HG02840 (cell line): ENCODE measurements around the gene HPSE2.
"Not testable (repeated sequence)": the region's sequence is repeated elsewhere in the genome, so short reads cannot be mapped to it uniquely, and the experiment has no call there.

Experiments used
- ATAC-seq: cut with Tn5 transposase; IDR thresholded peaks from one replicate; pipeline ENCODE4 v1.9.1; 2021; ENCODE audit warnings: mild to moderate bottlenecking, moderate library complexity, moderate number of reproducible peaks; ENCODE audit not compliant: unreplicated experiment, low FRiP score

HPSE2 gene

DNA sequence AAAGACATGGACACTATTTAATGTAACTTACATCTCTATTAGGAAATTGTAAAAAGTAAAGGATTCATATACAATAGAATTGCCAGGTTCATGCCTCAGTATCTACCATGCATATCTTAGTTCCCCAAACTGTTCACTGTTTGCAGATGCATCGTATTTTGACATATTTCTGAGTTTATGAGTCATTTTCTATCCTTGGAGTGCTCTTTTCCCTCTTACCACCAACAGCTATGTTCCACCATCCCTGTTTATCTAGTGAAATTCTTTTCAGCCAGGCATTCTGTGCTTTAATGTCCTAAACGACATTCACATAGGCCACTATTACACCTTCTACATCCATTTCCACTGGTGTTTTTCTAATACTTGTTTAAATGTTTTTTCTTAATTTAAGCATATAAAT lies 649.6 kb downstream of the HPSE2 start:
- no peak for ATAC-seq

DNA sequence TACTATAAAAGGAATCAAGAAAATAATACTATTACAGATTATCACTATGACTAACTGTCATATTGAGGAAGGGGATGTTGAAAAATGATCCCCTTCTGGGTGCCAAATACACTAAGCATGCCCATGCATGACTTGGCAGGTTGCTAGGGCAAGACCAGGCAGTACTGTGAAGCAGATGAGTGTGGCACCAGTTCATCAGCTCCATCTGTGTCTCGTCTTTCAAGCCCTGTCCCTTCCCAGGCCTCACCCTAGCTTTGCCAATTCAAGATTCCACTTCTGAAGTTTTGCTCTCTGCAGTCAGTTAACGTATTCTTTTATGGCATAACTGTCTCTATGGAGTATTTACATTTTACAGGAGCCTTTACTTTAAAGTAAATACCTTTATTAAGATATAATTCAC lies 653.3 kb downstream of the HPSE2 start:
- no peak for ATAC-seq

DNA sequence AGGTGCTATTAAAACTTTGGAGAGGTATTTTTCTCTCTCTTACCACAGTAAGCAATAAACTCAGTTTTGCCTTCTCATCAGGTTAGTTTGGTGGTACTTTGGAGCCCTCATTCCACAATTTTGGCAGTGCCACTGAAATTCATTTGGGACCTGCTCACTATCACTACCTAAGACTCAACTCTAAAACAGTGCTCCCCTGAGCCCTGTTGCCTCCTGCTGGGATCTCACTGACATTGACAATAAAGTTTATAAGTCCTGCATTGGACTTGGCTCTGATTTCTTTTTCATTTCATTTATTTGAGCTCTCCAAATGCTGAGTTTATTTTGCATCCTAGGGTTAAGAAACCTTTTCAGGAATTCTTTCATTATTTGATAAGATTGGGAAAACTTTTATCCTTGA lies 658.1 kb downstream of the HPSE2 start:
- ATAC-seq, result no peak

DNA sequence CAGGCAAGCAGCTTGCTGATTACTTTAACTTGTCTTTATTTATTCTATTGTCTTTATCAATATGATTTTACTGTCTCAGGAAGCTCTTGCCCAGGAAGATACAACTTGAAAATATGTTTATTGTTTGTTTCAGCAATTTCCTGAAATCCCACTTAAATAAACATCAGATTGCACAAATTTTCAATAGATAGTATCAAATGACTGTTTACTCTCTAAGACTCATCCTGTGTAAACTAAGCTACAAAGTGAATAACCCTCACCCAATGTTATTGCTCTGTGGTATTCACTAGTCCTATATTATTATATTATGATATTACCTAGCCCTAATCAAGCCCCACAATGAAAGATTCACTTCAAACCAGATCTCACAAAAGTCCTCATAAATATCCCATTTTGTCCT lies 658.5 kb downstream of the HPSE2 start:
- ATAC-seq, result no peak

DNA sequence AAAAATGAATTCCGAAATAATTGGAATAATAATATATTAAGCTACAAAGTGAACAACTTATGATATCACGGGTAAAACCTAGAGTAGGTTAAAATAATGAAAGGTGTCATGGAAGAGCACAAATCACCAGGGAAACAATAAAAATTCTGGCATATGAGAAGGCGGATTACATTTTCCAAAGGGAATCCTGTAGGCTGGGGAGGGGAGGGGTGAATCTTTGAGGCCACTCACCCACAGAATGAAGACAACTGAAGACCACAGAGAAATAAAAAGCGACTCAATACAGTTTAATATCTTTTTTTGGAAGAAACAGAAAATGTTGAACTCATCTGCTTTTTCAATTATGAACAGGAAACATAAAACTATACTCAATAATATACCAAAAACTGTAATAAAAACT lies 659.6 kb downstream of the HPSE2 start:
- no peak for ATAC-seq

DNA sequence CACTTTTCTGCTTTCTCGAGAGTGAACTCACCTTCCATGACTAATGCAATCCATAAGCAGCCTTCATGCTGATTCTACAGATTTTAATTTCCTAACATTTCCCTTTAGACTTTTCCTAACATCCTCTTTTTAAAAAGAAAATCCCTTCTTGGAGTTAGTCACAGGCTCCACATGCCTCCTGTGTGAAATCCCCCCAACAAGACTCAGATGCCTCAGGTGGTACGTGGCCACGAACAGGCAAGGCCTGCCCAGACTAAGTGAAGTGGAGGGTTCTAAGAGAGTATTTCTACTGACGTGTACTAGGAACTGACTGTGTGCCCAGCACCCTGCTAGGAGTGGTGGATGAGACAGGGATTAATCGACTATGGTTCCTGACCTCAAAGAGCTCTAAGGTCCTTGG lies 663.1 kb downstream of the HPSE2 start:
- no peak for ATAC-seq

DNA sequence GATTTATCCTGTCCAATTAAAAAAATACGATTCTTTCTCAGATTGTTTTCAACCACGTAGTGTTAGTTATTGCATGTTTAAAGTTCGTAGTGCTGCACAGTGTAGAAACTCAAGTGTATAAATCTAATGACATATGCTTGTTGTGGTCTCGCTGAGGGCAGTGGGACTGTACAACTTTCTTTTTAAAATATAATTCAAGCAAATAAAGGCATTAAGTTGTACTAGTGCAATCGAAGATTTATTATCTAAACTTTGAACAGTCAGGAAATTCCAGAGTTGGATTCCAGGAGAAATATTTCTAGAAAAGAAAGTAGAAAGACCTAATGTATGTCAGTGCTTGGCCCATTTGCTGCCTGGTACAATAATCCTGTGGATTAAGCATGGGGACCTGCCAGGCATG lies 664.8 kb downstream of the HPSE2 start:
- no peak for ATAC-seq

DNA sequence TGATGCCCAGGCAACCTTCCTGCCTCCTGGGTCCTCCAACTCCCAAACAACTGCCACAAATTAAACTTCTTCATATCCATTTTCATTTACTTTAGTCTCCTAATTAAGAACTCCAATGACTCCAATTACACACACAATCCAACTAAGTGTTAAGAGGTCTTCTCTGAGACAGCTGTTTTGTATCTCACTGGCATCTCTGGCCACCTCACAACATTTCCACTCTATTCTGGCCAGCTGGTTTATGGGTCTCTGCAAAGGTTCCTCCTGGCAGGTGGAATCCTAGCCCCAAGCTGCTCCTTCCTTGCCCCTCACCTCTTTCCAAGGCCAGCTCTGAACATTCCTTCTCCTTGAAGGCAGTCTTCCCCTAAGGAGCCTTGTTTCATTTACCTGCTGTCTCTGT lies 665.8 kb downstream of the HPSE2 start:
- no peak for ATAC-seq

DNA sequence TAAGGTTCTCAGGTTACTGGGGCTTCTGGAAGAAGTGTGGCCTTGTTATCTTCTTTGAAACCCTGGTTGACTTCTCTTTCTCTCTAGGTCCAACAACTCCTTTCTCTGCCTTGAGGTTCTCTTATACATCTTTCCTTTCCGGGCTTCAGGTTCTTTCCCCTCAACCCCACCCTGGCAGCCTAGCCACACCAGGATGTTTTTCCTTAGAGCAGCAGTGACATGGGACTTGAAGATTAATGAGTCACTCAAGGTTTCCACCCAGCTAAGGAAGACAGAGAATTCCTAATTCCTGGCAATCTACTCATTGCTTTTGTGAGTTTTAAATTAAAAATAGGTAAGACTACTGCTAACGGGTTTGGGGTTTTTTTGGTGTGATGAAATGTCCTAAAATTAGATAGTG lies 667.1 kb downstream of the HPSE2 start:
- no peak for ATAC-seq

DNA sequence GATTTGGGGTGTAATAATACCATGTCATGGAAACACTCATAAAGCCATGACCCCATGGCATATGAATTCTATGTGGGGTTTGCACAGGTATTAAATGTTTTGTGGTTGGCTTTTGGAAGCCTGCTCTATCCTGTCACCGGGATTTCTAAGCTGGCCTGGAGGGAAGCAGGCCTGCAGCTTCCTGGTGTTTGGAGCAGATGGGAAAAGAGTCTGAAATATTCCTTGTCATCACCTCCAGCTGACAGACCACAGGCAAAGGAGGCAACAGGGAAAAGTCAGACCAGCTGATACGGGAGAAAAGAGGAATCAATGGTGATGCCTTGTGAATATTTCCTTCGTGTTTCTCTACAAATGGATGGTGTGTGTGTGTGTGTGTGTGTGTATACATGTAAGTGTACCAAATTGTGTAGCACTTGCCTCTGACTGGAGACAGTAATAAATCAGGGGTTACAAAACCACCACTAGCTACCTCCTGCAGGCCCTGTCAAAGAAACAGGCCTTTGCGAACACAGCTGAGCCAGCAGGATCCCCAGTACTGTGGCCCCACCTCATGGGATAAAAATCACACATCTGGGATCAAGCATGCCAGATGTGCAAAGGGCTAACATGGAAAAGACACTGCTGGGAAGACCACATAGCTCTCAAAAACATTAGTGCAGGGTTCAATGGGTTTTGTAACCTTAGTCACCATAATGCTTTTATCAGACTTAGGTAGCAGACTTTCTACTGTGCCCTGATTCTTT lies 668.1 kb downstream of the HPSE2 start:
- ATAC-seq, result no peak

DNA sequence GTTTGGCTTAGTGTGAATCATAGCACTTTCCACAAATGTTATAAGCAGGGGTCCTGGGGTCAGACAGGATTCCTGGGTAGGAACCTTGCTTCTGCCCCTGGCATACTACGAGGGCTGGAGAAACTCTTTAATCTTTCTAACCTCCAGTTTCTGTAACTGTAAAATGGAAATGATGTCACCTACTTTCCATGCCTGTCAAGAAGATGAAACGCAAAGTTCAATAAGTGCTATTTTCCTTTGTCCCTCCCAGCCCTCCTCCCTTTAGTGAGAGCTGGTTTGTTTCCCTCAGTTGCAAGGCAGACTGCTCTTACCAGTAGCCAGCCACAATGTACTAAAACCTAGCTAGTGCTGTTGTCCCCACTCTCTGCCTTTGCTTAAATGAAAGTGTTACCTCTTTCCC lies 671.8 kb downstream of the HPSE2 start:
- no peak for ATAC-seq

DNA sequence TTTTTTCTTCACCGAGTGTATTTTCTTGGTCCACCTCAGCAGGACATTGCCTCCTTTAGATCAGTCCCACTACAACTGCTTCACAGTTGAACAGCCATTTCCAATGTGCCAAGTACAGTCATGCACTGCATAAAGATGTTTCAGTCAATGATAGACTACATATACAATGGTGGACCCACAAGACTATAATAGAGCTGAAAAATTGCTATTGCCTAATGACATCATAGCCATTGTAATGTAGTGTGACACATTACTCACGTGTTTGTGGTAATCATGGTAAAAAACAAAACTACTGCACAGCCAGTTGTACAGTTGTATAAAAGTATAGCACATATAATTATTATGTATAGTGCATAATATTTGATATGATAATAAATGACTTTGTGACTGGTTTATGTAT lies 675.1 kb downstream of the HPSE2 start:
- ATAC-seq, result no peak

DNA sequence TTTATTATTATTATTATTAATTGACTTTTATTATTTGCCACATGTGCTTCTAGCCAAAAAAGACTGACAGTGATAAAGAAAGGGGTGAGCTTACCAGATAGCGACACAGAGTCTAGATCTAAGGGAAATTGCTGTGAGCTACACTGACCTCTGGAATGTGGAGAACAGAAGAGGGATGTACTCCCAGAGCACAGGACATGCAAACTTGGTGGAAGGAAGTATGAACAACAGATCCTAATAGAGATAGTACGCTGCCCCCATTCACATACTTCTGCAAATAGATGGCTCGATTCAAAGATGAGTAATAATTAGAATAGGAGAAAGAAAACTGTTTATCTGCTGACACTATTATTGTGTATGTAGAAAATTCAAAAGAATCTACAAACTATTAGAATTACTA lies 679.6 kb downstream of the HPSE2 start:
- no peak for ATAC-seq

DNA sequence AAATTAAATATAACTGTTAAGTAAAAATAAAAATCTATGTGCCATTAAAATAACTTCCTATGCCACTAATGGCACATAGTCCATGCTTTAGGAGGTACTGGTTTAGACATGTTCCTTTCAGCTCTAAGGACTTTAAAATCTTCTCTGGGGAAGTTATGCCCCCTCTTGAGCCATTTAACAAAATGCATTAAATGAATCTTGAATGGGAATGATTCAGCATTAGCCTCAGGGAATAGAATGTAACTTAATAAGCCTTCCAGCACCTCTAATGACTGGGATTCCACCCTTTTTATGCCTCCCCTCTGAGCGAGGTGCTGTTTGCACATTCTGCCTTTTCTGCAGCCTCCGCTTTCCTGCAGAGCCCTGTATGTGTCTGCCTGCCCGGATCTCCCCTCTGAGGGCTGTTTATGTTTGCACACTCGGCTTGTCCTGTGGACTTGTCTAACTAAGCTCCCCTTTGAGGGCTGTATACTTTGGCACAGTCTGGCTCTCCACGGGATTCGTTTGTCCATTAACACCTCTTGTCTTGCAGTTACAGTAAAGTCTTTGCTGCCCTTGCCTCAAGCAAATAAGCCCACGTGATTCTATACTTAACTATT lies 680.5 kb downstream of the HPSE2 start:
- ATAC-seq, result no peak

DNA sequence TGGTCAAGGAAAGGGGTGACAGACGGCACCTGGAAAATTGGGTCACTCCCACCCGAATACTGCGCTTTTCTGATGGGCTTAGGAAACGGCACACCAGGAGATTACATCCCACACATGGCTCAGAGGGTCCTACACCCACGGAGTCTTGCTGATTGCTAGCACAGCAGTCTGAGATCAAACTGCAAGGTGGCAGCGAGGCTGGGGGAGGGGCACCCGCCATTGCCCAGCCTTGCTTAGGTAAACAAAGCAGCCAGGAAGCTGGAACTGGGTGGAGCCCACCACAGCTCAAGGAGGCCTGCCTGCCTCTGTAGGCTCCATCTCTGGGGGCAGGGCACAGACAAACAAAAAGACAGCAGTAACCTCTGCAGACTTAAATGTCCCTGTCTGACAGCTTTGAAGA lies 694.1 kb downstream of the HPSE2 start:
- ATAC-seq, result not testable (repeated sequence)

DNA sequence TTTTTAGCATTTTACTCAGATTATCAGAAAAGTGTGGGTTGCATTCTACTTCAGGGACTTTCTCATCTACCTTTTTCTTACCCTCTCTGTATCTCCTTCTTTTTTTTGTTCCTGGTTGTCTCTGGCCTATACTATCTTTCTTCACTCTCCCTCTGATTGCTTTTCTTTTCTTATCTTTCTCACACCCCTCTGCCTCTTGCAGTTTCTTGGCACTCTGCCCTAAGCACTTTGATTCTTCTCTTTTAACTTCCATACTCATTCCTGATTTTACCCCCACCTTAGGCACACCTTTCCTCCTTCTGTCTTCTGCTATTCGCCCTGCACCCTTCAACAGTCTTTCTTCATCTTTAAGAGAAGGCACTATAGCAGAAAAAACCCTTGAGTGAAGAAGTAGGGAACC lies 696.1 kb downstream of the HPSE2 start:
- ATAC-seq, result no peak

DNA sequence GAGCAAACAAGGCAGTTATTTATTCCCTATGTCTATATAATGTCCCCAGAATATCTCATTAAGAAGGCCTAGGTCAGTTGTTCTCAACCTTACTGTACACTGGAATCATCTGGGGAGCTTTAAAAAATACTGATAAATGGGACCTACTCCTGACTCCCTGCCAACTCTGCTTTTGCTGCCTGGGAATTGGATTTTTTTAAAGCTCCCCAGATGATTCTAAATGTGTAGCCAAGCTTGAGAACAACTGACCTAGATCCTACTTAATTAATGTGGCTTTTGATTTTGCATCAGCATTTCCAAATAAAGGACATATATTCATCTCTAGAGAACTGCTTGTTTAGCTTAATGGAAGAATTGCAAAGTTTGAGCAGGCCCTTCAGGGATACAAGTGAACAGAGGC lies 697.2 kb downstream of the HPSE2 start:
- no peak for ATAC-seq

DNA sequence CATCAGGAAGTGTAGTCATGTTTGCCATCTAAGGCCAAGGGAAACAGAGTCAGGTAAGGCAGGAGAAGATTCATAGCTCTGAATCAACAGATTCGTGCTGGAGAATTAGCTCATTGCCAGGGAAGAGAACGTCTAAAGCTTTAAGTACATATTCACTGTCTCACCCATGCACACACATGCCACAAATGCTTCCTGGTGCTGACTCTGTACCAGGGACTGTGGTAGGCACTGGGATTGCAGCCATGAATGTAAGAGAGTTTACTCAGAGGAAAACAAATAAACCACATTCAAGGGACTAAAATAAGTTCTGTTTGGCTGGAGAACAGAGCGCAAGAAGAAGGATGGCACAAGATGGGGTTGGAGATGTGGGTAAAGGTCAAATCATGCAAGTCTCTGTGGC lies 699.1 kb downstream of the HPSE2 start:
- no peak for ATAC-seq

DNA sequence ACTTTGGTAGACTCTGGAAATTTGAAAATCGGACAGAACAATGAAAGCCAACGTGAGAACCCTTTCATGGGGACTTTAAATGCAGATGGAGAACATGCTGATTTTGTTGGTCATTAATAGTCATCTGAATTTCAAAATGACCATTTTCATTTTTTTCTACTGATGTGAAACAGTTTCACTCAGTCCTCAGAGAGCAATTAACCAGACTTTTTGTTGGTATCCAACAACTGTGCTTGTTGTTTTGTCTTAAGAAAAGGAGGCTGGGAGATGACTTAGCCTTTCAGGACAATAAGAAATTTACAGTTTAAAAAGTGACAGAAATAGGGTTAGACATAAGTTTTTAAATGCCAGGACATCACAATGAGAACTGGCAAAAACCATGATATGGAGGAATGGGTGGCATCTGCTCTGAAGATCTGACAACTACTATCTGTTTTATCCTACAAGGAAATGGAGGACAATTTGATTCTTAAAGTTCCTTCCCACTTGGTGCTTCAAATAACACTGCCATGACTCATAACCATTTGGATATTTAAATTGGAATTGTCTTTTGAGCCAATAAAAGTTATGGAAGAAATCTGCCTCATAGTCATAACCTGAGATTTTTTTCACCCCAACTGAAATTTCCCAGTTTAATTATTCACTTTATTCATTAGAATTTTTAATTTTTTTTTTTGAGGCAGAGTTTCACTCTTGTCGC lies 701.8 kb downstream of the HPSE2 start:
- ATAC-seq, result no peak

DNA sequence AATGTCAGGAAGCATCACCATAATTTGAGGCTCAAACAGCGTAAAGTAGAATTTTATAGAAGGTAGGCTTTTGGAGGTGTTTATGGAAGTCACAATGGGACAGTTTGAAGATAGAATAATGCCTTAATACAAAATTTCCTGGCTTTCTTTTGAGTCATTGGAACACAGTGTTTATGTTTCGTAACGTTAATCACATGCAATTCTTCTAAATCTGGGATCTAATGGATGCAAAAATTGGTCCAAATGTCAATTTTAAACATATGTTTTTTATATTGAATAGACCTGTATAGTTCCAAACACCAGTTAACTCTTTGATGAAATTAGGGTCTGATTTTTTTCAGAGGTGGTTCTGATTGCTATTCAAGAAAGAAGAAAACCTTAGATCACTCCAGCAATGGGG lies 702.4 kb downstream of the HPSE2 start:
- no peak for ATAC-seq

DNA sequence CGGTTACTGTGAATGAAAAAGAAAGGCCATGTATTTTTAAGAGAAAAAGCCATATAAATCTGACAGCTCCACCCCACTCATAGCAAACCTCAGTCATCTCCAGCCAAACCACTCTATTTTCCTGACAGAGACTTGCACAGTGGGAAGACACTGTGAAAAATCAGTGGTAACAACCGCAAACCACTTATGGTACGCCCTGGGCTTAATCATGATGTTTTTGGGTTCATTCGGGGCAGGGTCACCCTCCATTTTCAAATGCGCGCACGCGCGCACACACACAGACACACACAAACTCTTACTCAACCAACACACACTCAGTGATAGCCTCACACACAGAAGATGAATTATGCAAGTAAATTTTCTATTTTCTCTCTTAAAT lies 706.9 kb downstream of the HPSE2 start:
- no peak for ATAC-seq
